Measurements from ENCODE around the gene LSM6. TPM values are rescaled to one million over a fixed set of nuclear protein-coding genes. Genes with fewer than 3 reads are reported as not detected.

The LSM6 gene
- total and polyA plus RNA-seq, 10 donors, result 38.0 to 122 (median 60.3) TPM

DNA sequence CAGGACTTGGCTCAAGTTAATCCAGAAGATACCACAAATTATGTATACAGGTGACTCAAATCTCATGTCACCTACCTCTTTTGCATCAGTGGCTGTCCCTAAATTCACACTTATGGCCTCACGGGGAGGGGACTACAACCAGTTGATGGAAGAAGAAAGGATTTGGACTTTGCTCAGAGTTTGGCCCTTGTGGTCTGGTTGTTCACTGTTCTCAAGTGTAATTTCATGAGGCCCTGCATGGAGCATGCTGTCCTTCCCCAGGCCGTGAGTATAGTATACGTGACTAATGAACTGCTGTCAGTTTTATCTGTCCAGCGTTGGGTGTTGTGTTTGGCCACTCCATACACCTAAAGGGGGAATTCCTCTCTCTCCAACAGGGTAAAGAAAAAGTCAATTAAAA lies 27.5 kb upstream of the LSM6 start:
- DNase-seq, result no peak
- H3K4me1 ChIP-seq, result no peaks in the 10 kb centered on the region
- no peaks in the 10 kb centered on the region for H3K9me3 ChIP-seq
- H3K27me3 ChIP-seq (replicated peaks in 1 of 7), result no peaks in the 10 kb centered on the region
- no peak overlapping the region for H3K27ac ChIP-seq
- TF ChIP-seq POLR2AphosphoS5 (IDR thresholded peaks at IDR 0.05), result no peak
- TF ChIP-seq POLR2A (IDR thresholded peaks at IDR 0.05), result no peak
- TF ChIP-seq, protein P1, sequence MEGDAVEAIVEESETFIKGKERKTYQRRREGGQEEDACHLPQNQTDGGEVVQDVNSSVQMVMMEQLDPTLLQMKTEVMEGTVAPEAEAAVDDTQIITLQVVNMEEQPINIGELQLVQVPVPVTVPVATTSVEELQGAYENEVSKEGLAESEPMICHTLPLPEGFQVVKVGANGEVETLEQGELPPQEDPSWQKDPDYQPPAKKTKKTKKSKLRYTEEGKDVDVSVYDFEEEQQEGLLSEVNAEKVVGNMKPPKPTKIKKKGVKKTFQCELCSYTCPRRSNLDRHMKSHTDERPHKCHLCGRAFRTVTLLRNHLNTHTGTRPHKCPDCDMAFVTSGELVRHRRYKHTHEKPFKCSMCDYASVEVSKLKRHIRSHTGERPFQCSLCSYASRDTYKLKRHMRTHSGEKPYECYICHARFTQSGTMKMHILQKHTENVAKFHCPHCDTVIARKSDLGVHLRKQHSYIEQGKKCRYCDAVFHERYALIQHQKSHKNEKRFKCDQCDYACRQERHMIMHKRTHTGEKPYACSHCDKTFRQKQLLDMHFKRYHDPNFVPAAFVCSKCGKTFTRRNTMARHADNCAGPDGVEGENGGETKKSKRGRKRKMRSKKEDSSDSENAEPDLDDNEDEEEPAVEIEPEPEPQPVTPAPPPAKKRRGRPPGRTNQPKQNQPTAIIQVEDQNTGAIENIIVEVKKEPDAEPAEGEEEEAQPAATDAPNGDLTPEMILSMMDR (IDR thresholded peaks at IDR 0.05 in 8 of 11, conservative IDR thresholded peaks at IDR 0.05 in 3 of 11), result no peak
- no peaks in the 10 kb centered on the region for H3K36me3 ChIP-seq
- intact Hi-C loops (cut with DNase I; ENCODE audit: low total_unique reads), result no loop called here
- WGBS, 5 donors, result 82 to 93% (median 89%) methylated on average over 4 of the region's 4 CpGs
- H3K4me3 ChIP-seq, result no peak overlapping the region

DNA sequence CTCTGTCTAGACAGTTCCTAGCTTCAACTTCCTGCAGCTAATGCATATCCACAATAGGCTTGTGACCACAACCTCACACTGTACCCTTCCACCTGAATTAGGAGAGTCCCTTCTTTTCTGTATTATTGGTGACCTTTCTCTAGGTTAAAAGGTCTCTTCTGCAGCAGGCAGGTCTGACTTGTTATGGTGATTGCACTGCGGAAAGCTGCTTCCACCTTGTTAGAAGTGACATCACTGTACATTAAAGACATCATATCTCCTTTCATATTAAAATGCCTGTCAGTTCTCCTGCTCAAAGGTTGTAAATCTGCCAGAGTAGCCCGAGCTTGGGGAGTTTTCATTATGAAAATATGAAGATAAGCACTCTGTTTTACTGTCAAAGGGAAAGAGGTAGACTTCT lies 21.5 kb upstream of the LSM6 start:
- intact Hi-C loops (cut with DNase I; ENCODE audit: low total_unique reads), result no loop called here
- Histone ChIP-seq H3K4me3 (no peak overlapping the region), H3K9me3 (peaks cover 0 to 15% (median 8%) of the 10 kb centered on the region in 8 donors), H3K27ac (no peak overlapping the region), H3K36me3 (no peaks in the 10 kb centered on the region), H3K27me3 (replicated peaks in 1 of 7) (no peaks in the 10 kb centered on the region), H3K4me1 (no peaks in the 10 kb centered on the region)
- WGBS, 5 donors, result 55 to 68% (median 65%) methylated on average over 2 of the region's 2 CpGs
- no peak for DNase-seq
- no peak for TF ChIP-seq POLR2AphosphoS5 (IDR thresholded peaks at IDR 0.05)
- TF ChIP-seq POLR2A (IDR thresholded peaks at IDR 0.05), result no peak
- TF ChIP-seq, protein P1 (IDR thresholded peaks at IDR 0.05 in 8 of 11, conservative IDR thresholded peaks at IDR 0.05 in 3 of 11), result no peak

DNA sequence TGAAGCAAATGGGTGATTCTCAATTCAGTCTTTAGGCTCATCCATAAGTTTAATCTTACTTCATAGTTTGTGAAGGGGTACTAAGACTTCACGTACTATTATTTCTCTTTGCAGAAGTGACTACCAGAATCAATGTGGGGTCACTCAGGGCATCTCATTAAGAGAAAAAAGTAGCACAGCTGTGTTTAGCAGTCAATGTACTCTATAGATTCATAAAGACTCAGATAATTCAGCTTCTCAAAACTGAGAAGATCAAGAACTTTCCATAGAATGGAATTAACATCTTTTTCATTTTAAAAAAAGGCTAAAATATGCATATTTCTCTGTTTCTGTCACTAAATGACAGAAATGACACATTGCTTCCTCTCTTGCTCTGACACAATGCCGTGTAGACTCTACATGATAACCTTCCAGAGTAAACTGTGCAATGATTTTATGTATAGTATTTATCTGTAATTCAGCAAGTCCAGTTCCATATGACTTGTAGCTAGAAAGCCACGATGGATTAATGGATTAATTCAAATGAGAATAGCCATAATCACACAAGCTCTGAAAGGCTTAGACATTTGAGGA lies 20.3 kb upstream of the LSM6 start:
- WGBS, 5 donors, result 49 to 63% (median 52%) methylated on average over 3 of the region's 3 CpGs
- Histone ChIP-seq H3K27ac (no peak overlapping the region), H3K4me1 (peaks cover 0 to 7% (median 0%) of the 10 kb centered on the region in 6 donors), H3K27me3 (replicated peaks in 1 of 7) (no peaks in the 10 kb centered on the region), H3K36me3 (no peaks in the 10 kb centered on the region), H3K4me3 (no peak overlapping the region), H3K9me3 (peaks cover 0 to 15% (median 8%) of the 10 kb centered on the region in 8 donors)
- DNase-seq, result no peak
- TF ChIP-seq POLR2A (IDR thresholded peaks at IDR 0.05) (no peak), POLR2AphosphoS5 (IDR thresholded peaks at IDR 0.05) (no peak)
- TF ChIP-seq, protein P1 (IDR thresholded peaks at IDR 0.05 in 8 of 11, conservative IDR thresholded peaks at IDR 0.05 in 3 of 11), result no peak
- intact Hi-C loops (cut with DNase I; ENCODE audit: low total_unique reads), result no loop called here

DNA sequence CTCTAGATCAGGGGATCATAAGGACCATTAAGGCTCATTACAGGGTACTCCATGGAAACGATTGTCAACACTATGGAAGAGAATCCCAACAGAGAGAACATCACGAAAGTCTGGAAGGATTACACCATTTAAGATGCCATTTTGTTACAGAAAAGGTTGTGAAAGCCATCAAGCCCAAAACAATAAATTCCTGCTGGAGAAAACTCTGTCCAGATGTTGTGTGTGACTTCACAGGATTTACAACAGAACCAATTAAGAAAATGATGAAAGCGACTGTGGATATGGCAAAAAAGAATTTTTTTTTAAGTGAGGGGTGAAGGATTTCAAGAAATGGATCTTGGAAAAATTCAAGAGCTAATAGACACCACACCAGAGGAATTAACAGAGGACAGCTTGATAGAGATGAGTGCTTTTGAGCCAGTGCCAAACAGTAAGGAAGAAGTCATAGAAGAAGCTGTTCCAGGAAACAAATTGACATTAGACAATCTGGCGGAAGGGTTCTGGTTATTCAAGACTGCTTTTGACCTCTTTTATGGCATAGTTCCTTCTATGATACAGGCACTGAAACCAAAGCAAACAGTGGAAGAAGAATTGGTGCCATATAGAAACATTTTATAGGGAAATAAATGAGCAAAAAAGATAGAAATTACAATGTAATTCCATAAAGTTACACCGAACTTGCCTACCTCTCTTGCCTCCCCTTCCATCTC lies 17.3 kb upstream of the LSM6 start:
- Histone ChIP-seq H3K36me3 (no peaks in the 10 kb centered on the region), H3K27me3 (replicated peaks in 1 of 7) (no peaks in the 10 kb centered on the region), H3K27ac (no peak overlapping the region), H3K9me3 (peaks cover 0 to 30% (median 21%) of the 10 kb centered on the region in 8 donors), H3K4me3 (no peak overlapping the region), H3K4me1 (peaks cover 0 to 7% (median 0%) of the 10 kb centered on the region in 6 donors)
- no peak for DNase-seq
- 79 to 90% (median 85%) methylated on average over 5 of the region's 5 CpGs for WGBS, 5 donors
- intact Hi-C loops (cut with DNase I; ENCODE audit: low total_unique reads), result no loop called here
- TF ChIP-seq, protein P1 (IDR thresholded peaks at IDR 0.05 in 8 of 11, conservative IDR thresholded peaks at IDR 0.05 in 3 of 11), result no peak
- TF ChIP-seq POLR2AphosphoS5 (IDR thresholded peaks at IDR 0.05) (no peak), POLR2A (IDR thresholded peaks at IDR 0.05) (no peak)
